ENCODE data around the gene RFNG. TPM values are rescaled to one million over a fixed set of nuclear protein-coding genes. Genes with fewer than 3 reads are reported as not detected.

RFNG gene
- total RNA-seq, 1 donor from 2014 or later: 13.6 TPM

GRCh38 chr17:82092094-82092586 lies 40.5 kb upstream of the RFNG start:
- peaks cover 2% of the 10 kb centered on the region for H3K27me3 Mint-ChIP-seq (ENCODE audit: insufficient read depth, low read depth)
- peaks cover 2% of the 10 kb centered on the region for H3K36me3 Mint-ChIP-seq
- H4K20me1 ChIP-seq (ENCODE audit: low read depth): peaks cover 93% of the 10 kb centered on the region
- no peak overlapping the region for H2AFZ ChIP-seq (replicated peaks)
- no peaks in the 10 kb centered on the region for H3K27me3 ChIP-seq
- H3K4me3 Mint-ChIP-seq: no peak overlapping the region
- H3K27ac Mint-ChIP-seq: no peak overlapping the region
- TF ChIP-seq EZH2 (IDR thresholded peaks at IDR 0.05) (no peak), EZH2phosphoT487 (IDR thresholded peaks at IDR 0.05) (no peak)
- TF ChIP-seq, protein P1, sequence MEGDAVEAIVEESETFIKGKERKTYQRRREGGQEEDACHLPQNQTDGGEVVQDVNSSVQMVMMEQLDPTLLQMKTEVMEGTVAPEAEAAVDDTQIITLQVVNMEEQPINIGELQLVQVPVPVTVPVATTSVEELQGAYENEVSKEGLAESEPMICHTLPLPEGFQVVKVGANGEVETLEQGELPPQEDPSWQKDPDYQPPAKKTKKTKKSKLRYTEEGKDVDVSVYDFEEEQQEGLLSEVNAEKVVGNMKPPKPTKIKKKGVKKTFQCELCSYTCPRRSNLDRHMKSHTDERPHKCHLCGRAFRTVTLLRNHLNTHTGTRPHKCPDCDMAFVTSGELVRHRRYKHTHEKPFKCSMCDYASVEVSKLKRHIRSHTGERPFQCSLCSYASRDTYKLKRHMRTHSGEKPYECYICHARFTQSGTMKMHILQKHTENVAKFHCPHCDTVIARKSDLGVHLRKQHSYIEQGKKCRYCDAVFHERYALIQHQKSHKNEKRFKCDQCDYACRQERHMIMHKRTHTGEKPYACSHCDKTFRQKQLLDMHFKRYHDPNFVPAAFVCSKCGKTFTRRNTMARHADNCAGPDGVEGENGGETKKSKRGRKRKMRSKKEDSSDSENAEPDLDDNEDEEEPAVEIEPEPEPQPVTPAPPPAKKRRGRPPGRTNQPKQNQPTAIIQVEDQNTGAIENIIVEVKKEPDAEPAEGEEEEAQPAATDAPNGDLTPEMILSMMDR (IDR thresholded peaks at IDR 0.05): no peak
- H3K27ac ChIP-seq: no peak overlapping the region
- H3F3A ChIP-seq (ENCODE audit: low read depth): peaks cover 2% of the 10 kb centered on the region
- no peak for DNase-seq (ENCODE audit: low spot score)
- H3K9me3 ChIP-seq (ENCODE audit: low read depth): no peaks in the 10 kb centered on the region
- no peak overlapping the region for H3K4me2 ChIP-seq
- H3K9me3 Mint-ChIP-seq: no peaks in the 10 kb centered on the region
- peaks cover 2% of the 10 kb centered on the region for H3K4me1 Mint-ChIP-seq
- no peaks in the 10 kb centered on the region for H3K36me3 ChIP-seq
- no peak overlapping the region for H3K9ac ChIP-seq
- peaks cover 61% of the 10 kb centered on the region for H3K79me2 ChIP-seq (ENCODE audit: low read depth)
- H3K4me3 ChIP-seq: no peak overlapping the region
- peaks cover 17% of the 10 kb centered on the region for H3K4me1 ChIP-seq

DNA sequence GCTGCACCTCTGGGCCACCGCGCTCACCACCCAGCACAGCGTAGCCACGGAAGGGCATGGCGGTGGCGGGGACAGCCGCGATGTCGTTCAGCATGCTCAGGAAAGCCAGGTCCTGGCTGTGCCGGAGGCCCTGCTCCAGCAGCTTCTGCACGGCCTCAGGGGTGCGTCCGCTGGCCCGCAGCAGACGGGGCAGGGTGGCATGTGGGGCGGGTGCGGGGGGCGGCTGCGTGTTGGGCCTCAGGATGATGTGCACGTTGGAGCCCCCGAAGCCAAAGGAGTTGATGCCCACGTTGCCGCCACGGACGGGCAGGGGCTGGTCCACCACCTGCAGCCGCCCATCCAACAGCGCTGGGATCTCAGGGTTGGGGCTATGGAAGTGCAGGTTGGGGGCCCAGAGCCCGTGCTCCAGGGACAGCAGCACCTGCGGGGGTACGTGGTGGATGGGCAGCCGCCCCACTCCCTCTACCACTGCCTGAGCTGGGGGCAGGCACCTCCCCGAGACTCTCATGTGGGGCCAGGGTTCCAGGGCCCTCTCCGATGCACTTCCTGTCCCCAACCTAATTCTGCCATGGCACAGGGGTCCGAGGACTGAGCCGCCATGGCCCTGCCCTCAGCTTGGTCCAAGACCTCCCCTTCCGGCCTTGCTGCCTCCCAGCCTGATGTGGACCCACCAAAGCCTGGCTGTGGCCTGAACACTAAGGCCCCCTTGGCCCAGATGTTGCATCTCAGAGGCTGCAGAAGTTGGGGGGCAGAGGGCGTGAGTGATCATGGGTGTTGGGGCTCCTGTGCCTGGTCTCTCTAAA lies 39.9 kb upstream of the RFNG start:
- Histone ChIP-seq H4K20me1 (ENCODE audit: low read depth) (peaks cover 93% of the 10 kb centered on the region), H2AFZ (replicated peaks) (no peak overlapping the region), H3K9me3 (ENCODE audit: low read depth) (no peaks in the 10 kb centered on the region), H3K36me3 (no peaks in the 10 kb centered on the region), H3K27me3 (no peaks in the 10 kb centered on the region), H3K79me2 (ENCODE audit: low read depth) (peaks cover 55% of the 10 kb centered on the region), H3K27ac (no peak overlapping the region), H3K4me1 (peaks cover 11% of the 10 kb centered on the region), H3K4me3 (no peak overlapping the region), H3K9ac (no peak overlapping the region), H3K4me2 (no peak overlapping the region), H3F3A (ENCODE audit: low read depth) (peaks cover 2% of the 10 kb centered on the region)
- TF ChIP-seq, protein P1 (IDR thresholded peaks at IDR 0.05): no peak
- TF ChIP-seq EZH2 (IDR thresholded peaks at IDR 0.05) (no peak), EZH2phosphoT487 (IDR thresholded peaks at IDR 0.05) (no peak)
- Mint-ChIP-seq H3K4me3 (peak overlapping the region; percentile 50), H3K9me3 (no peaks in the 10 kb centered on the region), H3K4me1 (peaks cover 2% of the 10 kb centered on the region), H3K27ac (no peak overlapping the region), H3K36me3 (peaks cover 2% of the 10 kb centered on the region), H3K27me3 (ENCODE audit: insufficient read depth, low read depth) (peaks cover 2% of the 10 kb centered on the region)
- no peak for DNase-seq (ENCODE audit: low spot score)

GRCh38 chr17:82090549-82091263 lies 39.1 kb upstream of the RFNG start:
- Mint-ChIP-seq H3K4me3 (no peak overlapping the region), H3K4me1 (no peaks in the 10 kb centered on the region), H3K27ac (no peak overlapping the region), H3K36me3 (peaks cover 2% of the 10 kb centered on the region), H3K27me3 (ENCODE audit: insufficient read depth, low read depth) (peaks cover 2% of the 10 kb centered on the region), H3K9me3 (no peaks in the 10 kb centered on the region)
- no peaks in the 10 kb centered on the region for H3K27me3 ChIP-seq
- H3K36me3 ChIP-seq: no peaks in the 10 kb centered on the region
- no peak overlapping the region for H3K4me2 ChIP-seq
- H3K27ac ChIP-seq: no peak overlapping the region
- H3K9me3 ChIP-seq (ENCODE audit: low read depth): no peaks in the 10 kb centered on the region
- H3K9ac ChIP-seq: no peak overlapping the region
- H3K79me2 ChIP-seq (ENCODE audit: low read depth): peaks cover 47% of the 10 kb centered on the region
- no peak overlapping the region for H2AFZ ChIP-seq (replicated peaks)
- peaks cover 3% of the 10 kb centered on the region for H3K4me1 ChIP-seq
- no peak overlapping the region for H3K4me3 ChIP-seq
- H4K20me1 ChIP-seq (ENCODE audit: low read depth): peaks cover 91% of the 10 kb centered on the region
- DNase-seq (ENCODE audit: low spot score): no peak
- TF ChIP-seq EZH2 (IDR thresholded peaks at IDR 0.05): no peak
- TF ChIP-seq, protein P1 (IDR thresholded peaks at IDR 0.05): no peak
- no peak for TF ChIP-seq EZH2phosphoT487 (IDR thresholded peaks at IDR 0.05)
- peaks cover 2% of the 10 kb centered on the region for H3F3A ChIP-seq (ENCODE audit: low read depth)

Measured in neural progenitor cell (in vitro differentiated cells).